Measurements from ENCODE around the gene DUT.

DNA sequence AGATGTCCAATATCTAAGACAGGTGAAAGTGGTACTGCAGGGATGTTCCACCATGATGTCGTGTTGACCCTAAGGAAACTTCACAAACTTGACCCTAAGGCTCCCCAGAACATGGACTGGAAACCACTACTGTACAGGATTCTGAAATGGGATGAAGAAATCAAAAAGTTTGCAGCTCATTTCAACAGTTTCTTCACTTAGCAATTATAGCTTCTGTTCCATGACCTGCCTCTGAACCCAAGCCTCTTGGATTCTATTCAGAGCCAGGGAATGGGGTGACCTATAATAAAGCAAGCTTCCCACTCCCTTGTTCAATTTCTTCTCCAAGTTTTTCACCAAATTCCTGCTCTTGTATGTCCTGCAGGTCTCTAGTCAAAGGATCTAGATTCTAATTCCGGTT, 40.7 kb downstream of the DUT start:
- TF ChIP-seq EZH2phosphoT487 (IDR thresholded peaks at IDR 0.05; ENCODE audit: low read length) (no peak), EZH2 (optimal IDR thresholded peaks at IDR 0.05; ENCODE audit: low read depth, low read length) (no peak)
- TF ChIP-seq, protein P1, sequence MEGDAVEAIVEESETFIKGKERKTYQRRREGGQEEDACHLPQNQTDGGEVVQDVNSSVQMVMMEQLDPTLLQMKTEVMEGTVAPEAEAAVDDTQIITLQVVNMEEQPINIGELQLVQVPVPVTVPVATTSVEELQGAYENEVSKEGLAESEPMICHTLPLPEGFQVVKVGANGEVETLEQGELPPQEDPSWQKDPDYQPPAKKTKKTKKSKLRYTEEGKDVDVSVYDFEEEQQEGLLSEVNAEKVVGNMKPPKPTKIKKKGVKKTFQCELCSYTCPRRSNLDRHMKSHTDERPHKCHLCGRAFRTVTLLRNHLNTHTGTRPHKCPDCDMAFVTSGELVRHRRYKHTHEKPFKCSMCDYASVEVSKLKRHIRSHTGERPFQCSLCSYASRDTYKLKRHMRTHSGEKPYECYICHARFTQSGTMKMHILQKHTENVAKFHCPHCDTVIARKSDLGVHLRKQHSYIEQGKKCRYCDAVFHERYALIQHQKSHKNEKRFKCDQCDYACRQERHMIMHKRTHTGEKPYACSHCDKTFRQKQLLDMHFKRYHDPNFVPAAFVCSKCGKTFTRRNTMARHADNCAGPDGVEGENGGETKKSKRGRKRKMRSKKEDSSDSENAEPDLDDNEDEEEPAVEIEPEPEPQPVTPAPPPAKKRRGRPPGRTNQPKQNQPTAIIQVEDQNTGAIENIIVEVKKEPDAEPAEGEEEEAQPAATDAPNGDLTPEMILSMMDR (IDR thresholded peaks at IDR 0.05; ENCODE audit: low read length), result no peak
